ENCODE results near the gene ANKRD53. TPM values are rescaled to one million over a fixed set of nuclear protein-coding genes. Genes with fewer than 3 reads are reported as not detected.

ANKRD53 gene
- 0.95 and 1.7 TPM in 2 replicates for total RNA-seq

GRCh38 chr2:70978341-70979179 is at the start of gene ANKRD53:
TSS of gene ANKRD53 (plus strand) at chr2:70978630. CDS start at chr2:70978646, 16 bp downstream.

GRCh38 chr2:70935468-70936164 is 42.8 kb upstream of the ANKRD53 start, which contains the start of gene ATP6V1B1:
TSS of gene ATP6V1B1 (plus strand) at chr2:70935900. CDS start at chr2:70935955, 55 bp downstream.

GRCh38 chr2:70994699-70995425 is 16.4 kb downstream of the ANKRD53 start, which contains the start of gene TEX261:
TSS of gene TEX261 (minus strand) at chr2:70994873. CDS start at chr2:70994757, 116 bp downstream.

Other genes with a start within 250 kb of the ANKRD53 start
- gene ADD2, start 210.4 kb upstream of the ANKRD53 start, total RNA-seq: not detected in 2 replicates
- gene FIGLA, start 188.0 kb upstream of the ANKRD53 start, total RNA-seq: not detected in 2 replicates
- not detected in 2 replicates for gene CLEC4F, start 158.0 kb upstream of the ANKRD53 start, total RNA-seq
- 0.09 TPM in 1 of 2 replicates, not detected in the other for gene CD207, start 142.8 kb upstream of the ANKRD53 start, total RNA-seq
- gene VAX2, start 78.1 kb upstream of the ANKRD53 start, total RNA-seq: 0.79 and 2.4 TPM in 2 replicates
- 0.79 and 1.3 TPM in 2 replicates for gene ATP6V1B1, start 42.7 kb upstream of the ANKRD53 start, total RNA-seq
- 22.1 and 34.9 TPM in 2 replicates for gene TEX261, start 16.2 kb downstream of the ANKRD53 start, total RNA-seq
- 70.6 and 106 TPM in 2 replicates for gene NAGK, start 90.0 kb downstream of the ANKRD53 start, total RNA-seq
- 23.8 and 25.1 TPM in 2 replicates for gene MCEE, start 151.6 kb downstream of the ANKRD53 start, total RNA-seq
- 12.8 and 17.0 TPM in 2 replicates for gene MPHOSPH10, start 152.0 kb downstream of the ANKRD53 start, total RNA-seq
- 0.63 and 0.94 TPM in 2 replicates for gene PAIP2B, start 248.5 kb downstream of the ANKRD53 start, total RNA-seq